ENCODE data around the gene MMP8.
A peak's percentile ranks its signal among the peaks of the same experiment; 100 is the strongest.

GRCh38 chr11:102666331-102666957, 58.3 kb downstream of the MMP8 start:
- TF ChIP-seq CTCF (conservative IDR thresholded peaks at IDR 0.05; ENCODE audit: low read length), result peak; percentile 98
- TF ChIP-seq EZH2phosphoT487 (IDR thresholded peaks at IDR 0.05; ENCODE audit: borderline replicate concordance, low read depth, low read length), result no peak

Data from OCI-LY7 (cell line).